Endothelial cell of umbilical vein (primary cell): Measurements from ENCODE around the gene SLFN12. TPM values are rescaled to one million over a fixed set of nuclear protein-coding genes. Genes with fewer than 3 reads are reported as not detected.

Experiments used
- BruUV-seq: library from RNA; stranded (reverse); fragments of 400-500 nt; replicated peaks from 2 replicates; lab custom pipeline; 2021; lab: Mats Ljungman, UMichigan
- CTCF ChIA-PET: fragments of 300-600, 350-600 bp; sonication (Branson Sonifier 250); formaldehyde crosslinking; loops from one replicate; lab custom pipeline; 2021; ENCODE audit warnings: antibody characterized with exemption, inconsistent platforms; lab: Charles Lee
- POLR2A ChIA-PET: fragments of 300-600, 350-600 bp; sonication (Branson Sonifier 250); formaldehyde crosslinking; loops from one replicate; lab custom pipeline; 2021; ENCODE audit warnings: antibody characterized with exemption, inconsistent platforms; lab: Charles Lee
- DNase-seq: peaks from one replicate; pipeline ENCODE4 v3.0.0-alpha.2; 2011; ENCODE audit warnings: low read depth, low spot score
- FAIRE-seq: peaks from 2 replicates; lab custom pipeline; 2011; peaks lifted over from hg19 to GRCh38; lab: Jason Lieb, UNC
- H2AFZ ChIP-seq: 2 replicates; pipeline ENCODE4 v1.6.0; 2012; ENCODE audit warnings: low read depth, low read length, control low read depth, inconsistent platforms
- H3K27ac ChIP-seq: 2 replicates; pipeline ENCODE4 v1.5.1; 2011; ENCODE audit warnings: low read depth, mild to moderate bottlenecking, control low read depth, low read length, moderate library complexity; ENCODE audit not compliant: insufficient read depth
- H3K27me3 ChIP-seq, 2 experiments: 2 replicates each; pipeline versions ENCODE4 v1.6.0 to v1.6.1; 2011; ENCODE audit warnings: low read length in 2 of 2, mixed read lengths in 1 of 2; ENCODE audit not compliant: control insufficient read depth in 2 of 2, insufficient read depth in 2 of 2
- H3K36me3 ChIP-seq, 2 experiments: 2 replicates in 1 of 2; 3 replicates in 1 of 2; pipeline ENCODE4 v1.5.1; 2011; ENCODE audit warnings: low read length in 2 of 2, mild to moderate bottlenecking in 1 of 2, moderate library complexity in 1 of 2; ENCODE audit not compliant: control insufficient read depth in 2 of 2, insufficient read depth in 2 of 2; ENCODE audit errors: extremely low read depth in 1 of 2
- H3K4me1 ChIP-seq: 3 replicates; pipeline ENCODE4 v1.5.1; 2011; ENCODE audit warnings: mild to moderate bottlenecking, low read length; ENCODE audit not compliant: control insufficient read depth, insufficient read depth; ENCODE audit errors: extremely low read depth
- H3K4me2 ChIP-seq: 2 replicates; pipeline ENCODE4 v1.6.1; 2011; ENCODE audit warnings: low read length, control low read depth, mixed read lengths; ENCODE audit not compliant: insufficient read depth
- H3K4me3 ChIP-seq, 3 experiments: fragments of 200-600 bp in 1 of 3; sonication (generic), shearing (Covaris generic) in 1 of 3; replicated peaks in 1 of 3; 2 replicates each; pipeline ENCODE4 v1.5.1; 2011 to 2016; ENCODE audit warnings: control low read depth in 3 of 3, low read length in 3 of 3, mild to moderate bottlenecking in 2 of 3, inconsistent platforms in 1 of 3, low read depth in 1 of 3, moderate library complexity in 1 of 3; ENCODE audit not compliant: insufficient read depth in 1 of 3
- H3K79me2 ChIP-seq: 2 replicates; pipeline ENCODE4 v1.6.0; 2012; ENCODE audit warnings: low read length, inconsistent platforms; ENCODE audit not compliant: control insufficient read depth, insufficient read depth
- H3K9ac ChIP-seq: replicated peaks from 2 replicates; pipeline ENCODE3; 2011; ENCODE audit warnings: low read length, control low read depth; ENCODE audit not compliant: insufficient read depth; ENCODE audit errors: extremely low read depth
- H3K9me1 ChIP-seq: replicated peaks from 3 replicates; pipeline ENCODE4 v1.6.0; 2011; ENCODE audit warnings: mild to moderate bottlenecking, low read length; ENCODE audit not compliant: control insufficient read depth, insufficient read depth; ENCODE audit errors: extremely low read depth
- H3K9me3 ChIP-seq: replicated peaks from 2 replicates; pipeline ENCODE4 v1.5.1; 2012; ENCODE audit warnings: low read length, inconsistent platforms; ENCODE audit not compliant: control insufficient read depth, insufficient read depth
- H4K20me1 ChIP-seq: replicated peaks from 2 replicates; pipeline ENCODE3; 2011; ENCODE audit warnings: mild to moderate bottlenecking, low read length; ENCODE audit not compliant: control insufficient read depth, insufficient read depth; ENCODE audit errors: extremely low read depth
- CTCF ChIP-seq, 2 donors: IDR thresholded peaks; 1 replicate in 1 of 2; 2 replicates in 1 of 2; pipeline ENCODE4 v1.5.1; 2011; ENCODE audit warnings: low read length in 2 of 2, mild to moderate bottlenecking in 2 of 2, moderate library complexity in 2 of 2, control low read depth in 1 of 2, inconsistent platforms in 1 of 2, low read depth in 1 of 2; ENCODE audit not compliant: insufficient read depth in 1 of 2; ENCODE audit errors: extremely low read depth in 1 of 2
- EZH2 ChIP-seq: IDR thresholded peaks from 2 replicates; pipeline ENCODE4 v1.6.1; 2012; ENCODE audit warnings: borderline replicate concordance, low read depth, mild to moderate bottlenecking, moderate library complexity, low read length, inconsistent platforms; ENCODE audit not compliant: severe bottlenecking
- FOS ChIP-seq: IDR thresholded peaks from 2 replicates; pipeline ENCODE4 v1.6.1; 2011; ENCODE audit warnings: mild to moderate bottlenecking, low read length, moderate library complexity, borderline replicate concordance; ENCODE audit not compliant: insufficient read depth
- GATA2 ChIP-seq: IDR thresholded peaks from 2 replicates; pipeline ENCODE4 v1.7.0; 2011; ENCODE audit warnings: low read depth, mild to moderate bottlenecking, moderate library complexity, mixed read lengths, low read length; ENCODE audit not compliant: insufficient read length, insufficient read depth
- JUN ChIP-seq: IDR thresholded peaks from 2 replicates; pipeline ENCODE4 v1.6.1; 2011; ENCODE audit warnings: borderline replicate concordance, low read depth; ENCODE audit not compliant: insufficient read length, insufficient read depth
- MAX ChIP-seq: IDR thresholded peaks from 2 replicates; pipeline ENCODE4 v1.6.1; 2011; ENCODE audit not compliant: insufficient read depth, insufficient read length
- MYC ChIP-seq: IDR thresholded peaks from one replicate; pipeline ENCODE4 v1.6.1; 2011; ENCODE audit warnings: mild to moderate bottlenecking, low read depth, low read length
- POLR2A ChIP-seq: IDR thresholded peaks from 2 replicates; pipeline ENCODE4 v1.6.1; 2012; ENCODE audit warnings: low read depth, mild to moderate bottlenecking, control low read depth, low read length
- POLR2AphosphoS5 ChIP-seq: IDR thresholded peaks from 2 replicates; pipeline ENCODE4 v1.6.1; 2012; ENCODE audit warnings: low read depth, mild to moderate bottlenecking, control low read depth, low read length, moderate library complexity; ENCODE audit not compliant: insufficient read depth
- dilution Hi-C: fragments of 300-500 bp; cut with MboI; formaldehyde crosslinking; loops from one replicate; pipeline ENCODE4 v1.15.0; 2019; ENCODE audit warnings: low sequenced_read_pairs; ENCODE audit not compliant: extremely low pct_ligation_motif_present
- intact Hi-C: fragments of 100-400 bp; cut with micrococcal nuclease; formaldehyde crosslinking; loops from one replicate; pipeline ENCODE4 v1.10.0; 2022
- polyA plus RNA-seq, 4 experiments: library from polyadenylated mRNA; depleted of rRNA in 3 of 4; stranded (reverse) in 3 of 4; unstranded in 1 of 4; fragments of >200 nt; gene quantifications; 2 replicates each; pipeline versions ENCODE4 v1.2.1 to v1.2.3, GENCODE V29; 2011 to 2012; ENCODE audit warnings: missing spikeins in 1 of 4
- total RNA-seq: library from RNA; stranded (reverse); gene quantifications from 2 replicates; pipeline ENCODE4 v1.2.3, GENCODE V29; 2021

Gene SLFN12
- total and polyA plus RNA-seq, 2 donors (not counting 3 experiments of a cell fraction or from before 2014, with no cell fraction given): 17.8 to 42.6 TPM

GRCh38 chr17:35374766-35375344, 57.4 kb downstream of the SLFN12 start:
- intact Hi-C loops: loop anchor here (1.0 to 10.0 kb wide), 6 partner anchors 62 to 1120 kb away; partner anchors contain the start of genes AP2B1, CCL2 and TAF15
- FAIRE-seq: no peak
- H3K9ac ChIP-seq: peak overlapping the region; percentile 99

More at GRCh38 chr17:35374766-35375344, 57.4 kb downstream of the SLFN12 start:
- TF ChIP-seq GATA2 (no peak), MAX (no peak), CTCF (IDR thresholded peaks at IDR 0.05; ENCODE audit: extremely low read depth in 1 of 2, insufficient read depth in 1 of 2, low read depth in 1 of 2, low read length in 2 of 2) (no peak), FOS (no peak), POLR2A (no peak), POLR2AphosphoS5 (no peak), JUN (no peak), EZH2 (no peak), MYC (no peak)
- Histone ChIP-seq H2AFZ (peak overlapping the region; percentile 87), H4K20me1 (no peaks in the 10 kb centered on the region), H3K4me2 (peak overlapping the region; percentile 94), H3K4me1 (peaks cover 21% of the 10 kb centered on the region), H3K9me3 (no peaks in the 10 kb centered on the region), H3K27me3 (no peaks in the 10 kb centered on the region), H3K36me3 (no peaks in the 10 kb centered on the region), H3K27ac (peak overlapping the region; percentile 98), H3K79me2 (peaks cover 34% of the 10 kb centered on the region), H3K9me1 (no peaks in the 10 kb centered on the region), H3K4me3 (peak overlapping the region; percentile 81 to 96 (median 90))
- BruUV-seq: no TSS peak
- dilution Hi-C loops: no loop called here
- peak; percentile 74 for DNase-seq
- CTCF ChIA-PET: interaction anchor here (1.2 to 1.6 kb wide), 2 partner anchors 59 to 164 kb away, joined by 3 to 9 read pairs; no protein-coding TSS in a partner anchor
- POLR2A ChIA-PET: interaction anchor here (0.7 kb wide), 1 partner anchor 255 kb away, joined by 6 read pairs; no protein-coding TSS in a partner anchor
